Measurements from ENCODE around the gene POP4.

Gene POP4

GRCh38 chr19:29596885-29597525, 9.1 kb upstream of the POP4 start (continued):
- 0 out of 2 replicates have a peak, but pooled peaks have one; percentile 37 for TF ChIP-seq KLF10 (tag by site-specific recombination; IDR thresholded peaks at IDR 0.05)
- peak; percentile 47; the same call in 1 of the 2 replicates for TF ChIP-seq ZNF391 (tag by site-specific recombination; IDR thresholded peaks at IDR 0.05; ENCODE audit: borderline replicate concordance, low read depth)
- peak; percentile 20; the same call in 1 of the 2 replicates for TF ChIP-seq KLF1 (tag by site-specific recombination; IDR thresholded peaks at IDR 0.05)
- TF ChIP-seq GFI1B (tag by site-specific recombination; IDR thresholded peaks at IDR 0.05), result peak; percentile 92
- TF ChIP-seq, protein P1, sequence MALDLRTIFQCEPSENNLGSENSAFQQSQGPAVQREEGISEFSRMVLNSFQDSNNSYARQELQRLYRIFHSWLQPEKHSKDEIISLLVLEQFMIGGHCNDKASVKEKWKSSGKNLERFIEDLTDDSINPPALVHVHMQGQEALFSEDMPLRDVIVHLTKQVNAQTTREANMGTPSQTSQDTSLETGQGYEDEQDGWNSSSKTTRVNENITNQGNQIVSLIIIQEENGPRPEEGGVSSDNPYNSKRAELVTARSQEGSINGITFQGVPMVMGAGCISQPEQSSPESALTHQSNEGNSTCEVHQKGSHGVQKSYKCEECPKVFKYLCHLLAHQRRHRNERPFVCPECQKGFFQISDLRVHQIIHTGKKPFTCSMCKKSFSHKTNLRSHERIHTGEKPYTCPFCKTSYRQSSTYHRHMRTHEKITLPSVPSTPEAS (tag by site-specific recombination; IDR thresholded peaks at IDR 0.05), result no peak
- peak; percentile 99 for TF ChIP-seq ZNF654 (tag by site-specific recombination; IDR thresholded peaks at IDR 0.05; ENCODE audit: low read depth)
- TF ChIP-seq ZNF585B (tag by site-specific recombination; IDR thresholded peaks at IDR 0.05), result no peak
- TF ChIP-seq SP2 (tag by site-specific recombination; IDR thresholded peaks at IDR 0.05), result peak; percentile 41; the same call in 1 of the 2 replicates
- TF ChIP-seq ZXDB (tag by site-specific recombination; IDR thresholded peaks at IDR 0.05), result no peak
- TF ChIP-seq MEIS1 (CRISPR knock-in tag; IDR thresholded peaks at IDR 0.05; ENCODE audit: borderline replicate concordance), result no peak
- TF ChIP-seq FEZF1 (tag by site-specific recombination; IDR thresholded peaks at IDR 0.05), result peak; percentile 83
- no peak for TF ChIP-seq ZNF677 (tag by site-specific recombination; IDR thresholded peaks at IDR 0.05)
- no peak for TF ChIP-seq ZNF175 (tag by site-specific recombination; IDR thresholded peaks at IDR 0.05)
- no peak for TF ChIP-seq GLI4 (tag by site-specific recombination; IDR thresholded peaks at IDR 0.05)
- no peak for TF ChIP-seq ZNF292 (tag by site-specific recombination; IDR thresholded peaks at IDR 0.05; ENCODE audit: borderline replicate concordance, low read depth)
- no peak for TF ChIP-seq HOXD13 (CRISPR knock-in tag; IDR thresholded peaks at IDR 0.05; ENCODE audit: borderline replicate concordance)
- no peak for TF ChIP-seq ZNF785 (tag by site-specific recombination; IDR thresholded peaks at IDR 0.05)
- TF ChIP-seq ZNF777 (tag by site-specific recombination; IDR thresholded peaks at IDR 0.05; ENCODE audit: borderline replicate concordance), result no peak
- peak; percentile 80 for TF ChIP-seq SP7 (tag by site-specific recombination; IDR thresholded peaks at IDR 0.05)
- TF ChIP-seq PRDM4 (tag by site-specific recombination; IDR thresholded peaks at IDR 0.05), result peak; percentile 94
- no peak for TF ChIP-seq GLI2 (tag by site-specific recombination; IDR thresholded peaks at IDR 0.05; ENCODE audit: borderline replicate concordance, low read depth)
- TF ChIP-seq, protein P2, sequence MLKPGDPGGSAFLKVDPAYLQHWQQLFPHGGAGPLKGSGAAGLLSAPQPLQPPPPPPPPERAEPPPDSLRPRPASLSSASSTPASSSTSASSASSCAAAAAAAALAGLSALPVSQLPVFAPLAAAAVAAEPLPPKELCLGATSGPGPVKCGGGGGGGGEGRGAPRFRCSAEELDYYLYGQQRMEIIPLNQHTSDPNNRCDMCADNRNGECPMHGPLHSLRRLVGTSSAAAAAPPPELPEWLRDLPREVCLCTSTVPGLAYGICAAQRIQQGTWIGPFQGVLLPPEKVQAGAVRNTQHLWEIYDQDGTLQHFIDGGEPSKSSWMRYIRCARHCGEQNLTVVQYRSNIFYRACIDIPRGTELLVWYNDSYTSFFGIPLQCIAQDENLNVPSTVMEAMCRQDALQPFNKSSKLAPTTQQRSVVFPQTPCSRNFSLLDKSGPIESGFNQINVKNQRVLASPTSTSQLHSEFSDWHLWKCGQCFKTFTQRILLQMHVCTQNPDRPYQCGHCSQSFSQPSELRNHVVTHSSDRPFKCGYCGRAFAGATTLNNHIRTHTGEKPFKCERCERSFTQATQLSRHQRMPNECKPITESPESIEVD (tag by site-specific recombination; IDR thresholded peaks at IDR 0.05), result 0 out of 2 replicates have a peak, but pooled peaks have one; percentile 32
- TF ChIP-seq ZNF571 (tag by site-specific recombination; IDR thresholded peaks at IDR 0.05), result no peak
- peak; percentile 89 for TF ChIP-seq ZFHX2 (tag by site-specific recombination; conservative IDR thresholded peaks at IDR 0.05)
- no peak for TF ChIP-seq ZNF510 (tag by site-specific recombination; IDR thresholded peaks at IDR 0.05; ENCODE audit: insufficient replicate concordance)
- no peak for TF ChIP-seq ZNF776 (tag by site-specific recombination; IDR thresholded peaks at IDR 0.05; ENCODE audit: borderline replicate concordance)
- TF ChIP-seq OSR2 (tag by site-specific recombination; IDR thresholded peaks at IDR 0.05), result peak; percentile 86
- TF ChIP-seq BCL11A (tag by site-specific recombination; IDR thresholded peaks at IDR 0.05; ENCODE audit: low read depth), result 0 out of 2 replicates have a peak, but pooled peaks have one; percentile 28
- TF ChIP-seq ZNF610 (tag by site-specific recombination; IDR thresholded peaks at IDR 0.05; ENCODE audit: borderline replicate concordance), result no peak
- TF ChIP-seq CTCF (tag by site-specific recombination; IDR thresholded peaks at IDR 0.05), result peak; percentile 87
- peak; percentile 41; the same call in 1 of the 2 replicates for TF ChIP-seq ZEB2 (tag by site-specific recombination; IDR thresholded peaks at IDR 0.05)
- TF ChIP-seq ZNF211 (tag by site-specific recombination; IDR thresholded peaks at IDR 0.05; ENCODE audit: low read depth), result no peak
- TF ChIP-seq HOXA7 (CRISPR knock-in tag; IDR thresholded peaks at IDR 0.05; ENCODE audit: borderline replicate concordance), result no peak
- TF ChIP-seq ZNF404 (tag by site-specific recombination; IDR thresholded peaks at IDR 0.05), result no peak
- peak; percentile 41; the same call in 1 of the 2 replicates for TF ChIP-seq ZBTB8A (tag by site-specific recombination; IDR thresholded peaks at IDR 0.05)

Data from HEK293 (cell line).